Psoas muscle (tissue), 8 donors: ENCODE data around the gene CACYBP. TPM values are rescaled to one million over a fixed set of nuclear protein-coding genes. Genes with fewer than 3 reads are reported as not detected.

Source experiments
- ATAC-seq, 4 donors: fragments of 200-7000 bp; cut with Tn5 transposase; one replicate each; pipeline ENCODE4 v1.9.1; 2020; ENCODE audit warnings: moderate library complexity in 3 of 4, mild to moderate bottlenecking in 2 of 4
- DNase-seq, 2 donors: peaks; one replicate each; pipeline ENCODE4 v3.0.0-alpha.2; 2020
- H3K27ac ChIP-seq: fragments of 200-600 bp; one replicate; pipeline ENCODE4 v1.8.0; 2022
- H3K27me3 ChIP-seq, 3 donors: fragments of 200-600 bp in 1 of 3; one replicate each; pipeline versions ENCODE4 v1.6.1 to v1.8.0; 2013 to 2022; ENCODE audit warnings: low read length in 2 of 3, mild to moderate bottlenecking in 2 of 3, moderate library complexity in 1 of 3; ENCODE audit not compliant: insufficient read depth in 3 of 3
- H3K36me3 ChIP-seq, 2 donors: fragments of 200-600 bp in 1 of 2; one replicate each; pipeline versions ENCODE4 v1.6.1 to v1.8.0; 2013 to 2022; ENCODE audit warnings: low read depth in 1 of 2, mild to moderate bottlenecking in 1 of 2, moderate library complexity in 1 of 2; ENCODE audit not compliant: insufficient read depth in 1 of 2
- H3K4me1 ChIP-seq: fragments of 200-600 bp; one replicate; pipeline ENCODE4 v1.8.0; 2022
- H3K4me3 ChIP-seq: fragments of 200-600 bp; one replicate; pipeline ENCODE4 v1.8.0; 2022; ENCODE audit warnings: mild to moderate bottlenecking
- H3K9me3 ChIP-seq: fragments of 200-600 bp; one replicate; pipeline ENCODE4 v1.8.0; 2022
- CTCF ChIP-seq: fragments of 200-600 bp; IDR thresholded peaks from one replicate; pipeline ENCODE4 v1.8.0; 2022; ENCODE audit warnings: antibody characterized with exemption
- WGBS, 3 donors: extraction: QIAGEN DNeasy Blood & Tissue Kit; methylation state at CpG; one replicate each; pipeline versions ENCODE4 v1.1.6 to v1.1.7; 2013; 5-methylcytosine and 5-hydroxymethylcytosine counted together
- intact Hi-C, 2 donors: fragments of 100-400 bp; cut with DNase I; formaldehyde crosslinking; loops; one replicate each; pipeline versions ENCODE4 v1.11.0 to v1.14.2; 2022
- polyA plus RNA-seq, 3 donors: library from polyadenylated mRNA; stranded (reverse); fragments of 200-250 nt; gene quantifications; one replicate each; pipeline ENCODE4 v1.2.3, GENCODE V29; 2013
- total RNA-seq, 4 donors: library from RNA; stranded (reverse); fragmentation: NEBNext Ultra II Directional in 2 of 4; extraction: Animal tissue kit (Norgen Biotek cat#: 25700) in 2 of 4; gene quantifications; one replicate each; pipeline versions ENCODE4 v1.2.1 to v1.2.4, GENCODE V29; 2021 to 2023
- donor health status: healthy with polysubstance abuse.
- donor health status: DM: no; HTN: no; CAD: no; lungs with moderate emphysema.
- donor health status: Bipolar disorder and iron deficiency.
- donor health status: healthy.
- donor health status: DM: yes; HTN: yes; CAD: no.
- donor health status: DM: no; HTN: no; CAD: no.
- donor health status: DM: no; HTN: no; CAD: no.
- donor health status: DM: yes; HTN: yes; CAD: no.

Gene CACYBP
- total and polyA plus RNA-seq, 7 donors, result 69.4 to 260 (median 94.3) TPM

GRCh38 chr1:174998569-174999215, 1.1 kb upstream of the CACYBP start:
- DNase-seq (no peak), ATAC-seq (peak in 1 of 4 donors; percentile 39)
- peak; percentile 72 for TF ChIP-seq CTCF
- intact Hi-C loops, result loop anchor here in 1 of 2 donors (5.0 kb wide), 1 partner anchor 226 kb away; no protein-coding TSS in a partner anchor
- Histone ChIP-seq H3K9me3 (no peaks in the 10 kb centered on the region), H3K4me3 (peak overlapping the region; percentile 89), H3K4me1 (peaks cover 26% of the 10 kb centered on the region), H3K36me3 (no peaks in the 10 kb centered on the region), H3K27me3 (no peaks in the 10 kb centered on the region), H3K27ac (peak overlapping the region; percentile 97)
- WGBS, 3 donors, result 9 to 15% (median 9%) methylated on average over 19 of the region's 19 CpGs

GRCh38 chr1:174999216-174999935, 371 bp upstream of the CACYBP start:
- peak; percentile 97 to 99 for DNase-seq
- ATAC-seq, result peak; percentile 90 to 95 (median 92)
- Histone ChIP-seq H3K4me1 (peaks cover 28% of the 10 kb centered on the region), H3K27ac (peak overlapping the region; percentile 97), H3K4me3 (peak overlapping the region; percentile 89), H3K9me3 (no peaks in the 10 kb centered on the region), H3K27me3 (no peaks in the 10 kb centered on the region), H3K36me3 (peaks cover 0 to 1% of the 10 kb centered on the region in 2 donors)
- intact Hi-C loops, result loop anchor here in 1 of 2 donors (5.0 kb wide), 1 partner anchor 227 kb away; no protein-coding TSS in a partner anchor
- WGBS, 3 donors, result 0 to 1% (median 0%) methylated on average over 56 to 58 of the region's 58 CpGs
- TF ChIP-seq CTCF, result no peak

GRCh38 chr1:175000697-175001187, 995 bp downstream of the CACYBP start:
- DNase-seq (no peak), ATAC-seq (no peak)
- no peaks in the 10 kb centered on the region for H3K9me3 ChIP-seq
- no peaks in the 10 kb centered on the region for H3K27me3 ChIP-seq
- intact Hi-C loops, result no loop called here
- H3K36me3 ChIP-seq, result peaks cover 0 to 15% of the 10 kb centered on the region in 2 donors
- TF ChIP-seq CTCF, result no peak
- 9 to 11% (median 11%) methylated on average over 5 of the region's 5 CpGs for WGBS, 3 donors
- peak overlapping the region; percentile 97 for H3K27ac ChIP-seq
- peak overlapping the region; percentile 89 for H3K4me3 ChIP-seq
- H3K4me1 ChIP-seq, result peaks cover 28% of the 10 kb centered on the region

- DNase-seq, result no peak
- WGBS, 3 donors, result 47 to 62% (median 53%) methylated on average over 17 of the region's 17 CpGs
- TF ChIP-seq CTCF, result no peak
Measured at GRCh38 chr1:175002910-175003517, 3.3 kb downstream of the CACYBP start.

More at GRCh38 chr1:175002910-175003517, 3.3 kb downstream of the CACYBP start:
- Histone ChIP-seq H3K36me3 (peaks cover 3 to 36% of the 10 kb centered on the region in 2 donors), H3K9me3 (no peaks in the 10 kb centered on the region), H3K4me1 (peaks cover 28% of the 10 kb centered on the region), H3K4me3 (peak overlapping the region; percentile 20), H3K27me3 (no peaks in the 10 kb centered on the region), H3K27ac (no peak overlapping the region)
- ATAC-seq, result no peak
- intact Hi-C loops, result no loop called here
